ENCODE data around the gene GNA12.

DNA sequence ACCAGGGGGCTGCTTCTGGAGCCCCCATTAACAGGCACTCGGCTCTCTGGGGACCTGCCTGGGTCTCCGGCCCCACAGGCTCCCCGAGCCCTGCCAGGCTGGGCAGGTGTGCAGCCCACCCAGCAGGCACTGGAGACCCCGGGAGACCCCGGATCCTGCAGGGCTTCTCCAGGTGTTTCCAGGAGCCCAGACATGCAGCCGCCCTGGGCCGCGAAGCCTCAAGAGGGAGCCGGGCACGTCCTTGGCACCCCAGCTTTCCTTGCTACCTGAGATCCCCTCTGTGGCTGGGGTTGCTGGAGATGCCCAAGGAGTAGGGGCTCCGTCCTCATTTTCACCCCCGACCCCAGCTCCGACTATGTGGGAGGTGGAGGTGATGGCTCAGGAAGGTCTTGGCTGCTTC, 163.9 kb downstream of the GNA12 start:
- no peak for TF ChIP-seq POLR2A (IDR thresholded peaks at IDR 0.05)
- TF ChIP-seq, protein P1, sequence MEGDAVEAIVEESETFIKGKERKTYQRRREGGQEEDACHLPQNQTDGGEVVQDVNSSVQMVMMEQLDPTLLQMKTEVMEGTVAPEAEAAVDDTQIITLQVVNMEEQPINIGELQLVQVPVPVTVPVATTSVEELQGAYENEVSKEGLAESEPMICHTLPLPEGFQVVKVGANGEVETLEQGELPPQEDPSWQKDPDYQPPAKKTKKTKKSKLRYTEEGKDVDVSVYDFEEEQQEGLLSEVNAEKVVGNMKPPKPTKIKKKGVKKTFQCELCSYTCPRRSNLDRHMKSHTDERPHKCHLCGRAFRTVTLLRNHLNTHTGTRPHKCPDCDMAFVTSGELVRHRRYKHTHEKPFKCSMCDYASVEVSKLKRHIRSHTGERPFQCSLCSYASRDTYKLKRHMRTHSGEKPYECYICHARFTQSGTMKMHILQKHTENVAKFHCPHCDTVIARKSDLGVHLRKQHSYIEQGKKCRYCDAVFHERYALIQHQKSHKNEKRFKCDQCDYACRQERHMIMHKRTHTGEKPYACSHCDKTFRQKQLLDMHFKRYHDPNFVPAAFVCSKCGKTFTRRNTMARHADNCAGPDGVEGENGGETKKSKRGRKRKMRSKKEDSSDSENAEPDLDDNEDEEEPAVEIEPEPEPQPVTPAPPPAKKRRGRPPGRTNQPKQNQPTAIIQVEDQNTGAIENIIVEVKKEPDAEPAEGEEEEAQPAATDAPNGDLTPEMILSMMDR (IDR thresholded peaks at IDR 0.05): no peak

Measured in lower leg skin (tissue), 3 donors.